Natural killer cell treated with Interleukin-12 subunit alpha and Interleukin-12 subunit beta and Interleukin-15 and Interleukin-18, amount 100 ng/mL, for 72 hours (primary cell): Measurements from ENCODE around the gene IL17RB. TPM values are rescaled to one million over a fixed set of nuclear protein-coding genes. Genes with fewer than 3 reads are reported as not detected.

Source experiments
- ATAC-seq, 2 donors: fragments of 150-1000 bp; cut with Tn5 transposase in 1 of 2; sonication (Bioruptor Pico), chemical (Tn5 transposase) in 1 of 2; 2 replicates each; pipeline ENCODE4 v1.10.0; 2021
- DNase-seq: peaks from one replicate; pipeline ENCODE4 v3.0.0; 2022; ENCODE audit warnings: low spot score
- H3K27ac Mint-ChIP-seq, 2 donors: 1 replicate in 1 of 2; 2 replicates in 1 of 2; pipeline ENCODE4 v1.8.0; 2022; ENCODE audit warnings: mixed read lengths in 2 of 2, mild to moderate bottlenecking in 1 of 2, moderate library complexity in 1 of 2
- H3K27me3 Mint-ChIP-seq, 2 donors: 1 replicate in 1 of 2; 2 replicates in 1 of 2; pipeline ENCODE4 v1.8.0; 2022; ENCODE audit warnings: mixed read lengths in 2 of 2
- H3K36me3 Mint-ChIP-seq: one replicate; pipeline ENCODE4 v1.8.0; 2022; ENCODE audit warnings: mixed read lengths
- H3K4me1 Mint-ChIP-seq, 2 donors: 1 replicate in 1 of 2; 2 replicates in 1 of 2; pipeline ENCODE4 v1.8.0; 2022; ENCODE audit warnings: low read depth in 2 of 2, mixed read lengths in 2 of 2, mild to moderate bottlenecking in 1 of 2
- H3K4me3 Mint-ChIP-seq: one replicate; pipeline ENCODE4 v1.8.0; 2022; ENCODE audit warnings: mixed read lengths
- H3K9me3 Mint-ChIP-seq: 2 replicates; pipeline ENCODE4 v1.8.0; 2022; ENCODE audit warnings: mixed read lengths
- total RNA-seq, 2 donors: library from RNA; stranded (reverse); gene quantifications; one replicate each; pipeline ENCODE4 v1.2.3, GENCODE V29; 2022

The IL17RB gene
- total RNA-seq, 2 donors from 2014 or later, result 1.2 to 2.7 TPM

DNA sequence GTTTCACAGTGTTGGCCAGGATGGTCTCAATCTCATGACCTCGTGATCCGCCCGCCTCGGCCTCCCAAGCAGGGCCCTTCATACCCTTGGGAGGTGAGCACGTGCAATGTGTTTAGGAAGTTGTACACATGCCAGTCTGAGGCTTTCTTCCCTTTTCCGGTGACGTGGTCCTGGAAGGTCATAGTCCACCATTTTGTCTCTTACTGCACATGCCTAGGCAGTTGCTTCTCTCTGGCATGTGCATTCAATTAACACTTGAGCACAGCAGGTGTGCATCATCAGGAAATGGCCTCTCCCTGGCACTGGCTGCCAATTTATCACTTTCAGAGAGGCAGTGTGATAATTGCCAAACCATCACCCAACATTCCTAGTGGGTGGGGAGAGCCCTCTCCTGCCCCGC lies 67.0 kb downstream of the IL17RB start:
- Mint-ChIP-seq H3K27me3 (peaks cover 37 to 63% of the 10 kb centered on the region in 2 donors), H3K36me3 (no peaks in the 10 kb centered on the region)

More for the DNA sequence above, 67.0 kb downstream of the IL17RB start:
- Mint-ChIP-seq H3K9me3 (no peaks in the 10 kb centered on the region), H3K4me3 (no peak overlapping the region), H3K27ac (no peak overlapping the region), H3K4me1 (no peaks in the 10 kb centered on the region)
- ATAC-seq (no peak), DNase-seq (no peak)

Other genes with a start within 250 kb of the IL17RB start
- gene CHDH, start 149 bp upstream of the IL17RB start, total RNA-seq, result under 1 TPM; 0.29 to 0.39 TPM
- 10 to 100 TPM; 41.0 to 43.3 TPM for gene ACTR8, start 35.6 kb downstream of the IL17RB start, total RNA-seq
- 10 to 100 TPM; 37.2 to 72.9 TPM for gene SELENOK, start 45.3 kb downstream of the IL17RB start, total RNA-seq